ENCODE data around the gene ATP1A1. TPM values are rescaled to one million over a fixed set of nuclear protein-coding genes. Genes with fewer than 3 reads are reported as not detected.

ATP1A1 gene
- total RNA-seq, 1 experiment from 2014 or later = 130 TPM

- DNase-seq (ENCODE audit: extremely low read depth, low read depth) = no peak
Observed at GRCh38 chr1:116408803-116409720, 36.0 kb downstream of the ATP1A1 start.

GRCh38 chr1:116409751-116410191, 36.7 kb downstream of the ATP1A1 start:
- DNase-seq (ENCODE audit: extremely low read depth, low read depth) = no peak

GRCh38 chr1:116411784-116412479, 38.9 kb downstream of the ATP1A1 start:
- no peak for DNase-seq (ENCODE audit: extremely low read depth, low read depth)

- no peak for DNase-seq (ENCODE audit: extremely low read depth, low read depth)
Observed at GRCh38 chr1:116412480-116412798, 39.4 kb downstream of the ATP1A1 start.

GRCh38 chr1:116412898-116413297, 39.9 kb downstream of the ATP1A1 start:
- no peak for DNase-seq (ENCODE audit: extremely low read depth, low read depth)

GRCh38 chr1:116413414-116413813, 40.4 kb downstream of the ATP1A1 start:
- no peak for DNase-seq (ENCODE audit: extremely low read depth, low read depth)

GRCh38 chr1:116414364-116414763, 41.3 kb downstream of the ATP1A1 start:
- no peak for DNase-seq (ENCODE audit: extremely low read depth, low read depth)

- DNase-seq (ENCODE audit: extremely low read depth, low read depth) = no peak
Observed at GRCh38 chr1:116415200-116415698, 42.2 kb downstream of the ATP1A1 start.

- no peak for DNase-seq (ENCODE audit: extremely low read depth, low read depth)
Observed at GRCh38 chr1:116415699-116416533, 42.9 kb downstream of the ATP1A1 start.

GRCh38 chr1:116416854-116417513, 43.9 kb downstream of the ATP1A1 start:
- no peak for DNase-seq (ENCODE audit: extremely low read depth, low read depth)

GRCh38 chr1:116417678-116418077, 44.6 kb downstream of the ATP1A1 start:
- no peak for DNase-seq (ENCODE audit: extremely low read depth, low read depth)

GRCh38 chr1:116418091-116418830, 45.2 kb downstream of the ATP1A1 start:
- DNase-seq (ENCODE audit: extremely low read depth, low read depth) = peak; percentile 46

- no peak for DNase-seq (ENCODE audit: extremely low read depth, low read depth)
Observed at GRCh38 chr1:116420417-116421200, 47.6 kb downstream of the ATP1A1 start.

- no peak for DNase-seq (ENCODE audit: extremely low read depth, low read depth)
Observed at GRCh38 chr1:116424438-116424837, 51.4 kb downstream of the ATP1A1 start.

GRCh38 chr1:116424863-116425262, 51.8 kb downstream of the ATP1A1 start:
- DNase-seq (ENCODE audit: extremely low read depth, low read depth) = no peak

GRCh38 chr1:116425987-116426386, 52.9 kb downstream of the ATP1A1 start:
- DNase-seq (ENCODE audit: extremely low read depth, low read depth) = no peak

- no peak for DNase-seq (ENCODE audit: extremely low read depth, low read depth)
Observed at GRCh38 chr1:116426401-116426800, 53.4 kb downstream of the ATP1A1 start.

GRCh38 chr1:116428576-116428975, 55.5 kb downstream of the ATP1A1 start:
- DNase-seq (ENCODE audit: extremely low read depth, low read depth) = no peak

Data from NCI-H460 (cell line).